CD4-positive, alpha-beta T cell treated with Interleukin-6 for 4 hours (primary cell): ENCODE data around the gene NECTIN2.
"Not testable (repeated sequence)": the region's sequence is repeated elsewhere in the genome, so short reads cannot be mapped to it uniquely, and the experiment has no call there.

Experiments
- DNase-seq: peaks from one replicate; pipeline ENCODE4 v3.0.0-alpha.2; 2020; ENCODE audit warnings: mixed read lengths

NECTIN2 gene

GRCh38 chr19:44855606-44856005, 9.5 kb downstream of the NECTIN2 start:
- no peak for DNase-seq

GRCh38 chr19:44856421-44857083, 10.5 kb downstream of the NECTIN2 start:
- no peak for DNase-seq

- DNase-seq = no peak
These were observed 11.7 kb downstream of the NECTIN2 start for GRCh38 chr19:44857837-44858236.

- DNase-seq = not testable (repeated sequence)
These were observed 15.5 kb downstream of the NECTIN2 start for GRCh38 chr19:44861576-44861975.

GRCh38 chr19:44863990-44864389, 17.9 kb downstream of the NECTIN2 start:
- no peak for DNase-seq

GRCh38 chr19:44865196-44865767, 19.2 kb downstream of the NECTIN2 start:
- no peak for DNase-seq

- DNase-seq = no peak
These were observed 20.6 kb downstream of the NECTIN2 start for GRCh38 chr19:44866664-44867063.

GRCh38 chr19:44867578-44867977, 21.5 kb downstream of the NECTIN2 start:
- DNase-seq = no peak

- DNase-seq = no peak
These were observed 23.8 kb downstream of the NECTIN2 start for GRCh38 chr19:44869733-44870470.

GRCh38 chr19:44871809-44872208, 25.7 kb downstream of the NECTIN2 start:
- no peak for DNase-seq

- no peak for DNase-seq
These were observed 26.6 kb downstream of the NECTIN2 start for GRCh38 chr19:44872661-44873060.

GRCh38 chr19:44874317-44874716, 28.2 kb downstream of the NECTIN2 start:
- no peak for DNase-seq

GRCh38 chr19:44875666-44876451, 29.8 kb downstream of the NECTIN2 start:
- no peak for DNase-seq

- DNase-seq = no peak
These were observed 30.9 kb downstream of the NECTIN2 start for GRCh38 chr19:44876930-44877535.

- DNase-seq = no peak
These were observed 32.2 kb downstream of the NECTIN2 start for GRCh38 chr19:44878120-44878865.

- no peak for DNase-seq
These were observed 33.4 kb downstream of the NECTIN2 start for GRCh38 chr19:44879309-44880065.

GRCh38 chr19:44882063-44882462, 36.0 kb downstream of the NECTIN2 start:
- no peak for DNase-seq

- DNase-seq = not testable (repeated sequence)
These were observed 36.7 kb downstream of the NECTIN2 start for GRCh38 chr19:44882619-44883397.

- no peak for DNase-seq
These were observed 37.8 kb downstream of the NECTIN2 start for GRCh38 chr19:44883922-44884321.

GRCh38 chr19:44884566-44884965, 38.5 kb downstream of the NECTIN2 start:
- DNase-seq = no peak

GRCh38 chr19:44886141-44886540, 40.0 kb downstream of the NECTIN2 start:
- no peak for DNase-seq
